ENCODE measurements around the gene ABCC11. TPM values are rescaled to one million over a fixed set of nuclear protein-coding genes. Genes with fewer than 3 reads are reported as not detected.

ABCC11 gene
- polyA plus RNA-seq, 2 of the 4 experiments (the other 2 are of a cell fraction) = 0.19 to 0.21 TPM

DNA sequence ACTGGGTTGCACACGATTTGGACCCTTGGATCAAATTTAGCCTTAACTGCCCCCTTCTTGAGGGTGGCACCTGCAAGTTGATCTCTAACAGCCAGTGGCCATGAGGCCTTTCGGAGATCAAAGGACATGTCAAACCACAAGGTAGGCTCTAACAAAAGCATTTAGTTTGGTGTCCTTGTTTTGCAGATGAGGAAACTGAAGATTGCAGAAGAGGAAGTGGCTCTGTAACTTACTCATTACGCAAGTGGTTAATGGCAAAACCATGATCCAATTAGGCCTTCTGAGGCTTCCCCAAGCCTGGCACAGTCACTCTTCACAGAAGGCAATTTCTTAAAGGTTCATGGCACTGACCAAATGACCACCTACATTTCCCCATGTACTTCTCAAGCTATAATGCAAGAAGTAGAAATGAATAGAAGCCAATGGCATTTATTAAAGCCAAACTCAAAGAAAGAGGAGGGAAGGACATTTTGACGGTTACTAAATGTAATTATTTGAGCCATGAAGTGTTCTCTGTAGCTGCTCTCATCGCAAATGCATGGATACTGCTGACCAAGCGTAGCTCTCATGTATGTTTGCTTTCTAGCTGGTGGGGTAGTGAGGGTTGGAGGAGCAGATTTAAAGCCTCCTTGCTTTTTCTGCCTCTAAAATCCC is 58.8 kb downstream of the ABCC11 start:
- H3K9me3 ChIP-seq = no peaks in the 10 kb centered on the region
- no peak for TF ChIP-seq GATA3 (IDR thresholded peaks at IDR 0.05; ENCODE audit: borderline replicate concordance)
- TF ChIP-seq, protein P1, sequence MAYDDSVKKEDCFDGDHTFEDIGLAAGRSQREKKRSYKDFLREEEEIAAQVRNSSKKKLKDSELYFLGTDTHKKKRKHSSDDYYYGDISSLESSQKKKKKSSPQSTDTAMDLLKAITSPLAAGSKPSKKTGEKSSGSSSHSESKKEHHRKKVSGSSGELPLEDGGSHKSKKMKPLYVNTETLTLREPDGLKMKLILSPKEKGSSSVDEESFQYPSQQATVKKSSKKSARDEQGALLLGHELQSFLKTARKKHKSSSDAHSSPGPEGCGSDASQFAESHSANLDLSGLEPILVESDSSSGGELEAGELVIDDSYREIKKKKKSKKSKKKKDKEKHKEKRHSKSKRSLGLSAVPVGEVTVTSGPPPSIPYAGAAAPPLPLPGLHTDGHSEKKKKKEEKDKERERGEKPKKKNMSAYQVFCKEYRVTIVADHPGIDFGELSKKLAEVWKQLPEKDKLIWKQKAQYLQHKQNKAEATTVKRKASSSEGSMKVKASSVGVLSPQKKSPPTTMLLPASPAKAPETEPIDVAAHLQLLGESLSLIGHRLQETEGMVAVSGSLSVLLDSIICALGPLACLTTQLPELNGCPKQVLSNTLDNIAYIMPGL (CRISPR knock-in tag; IDR thresholded peaks at IDR 0.05; ENCODE audit: borderline replicate concordance) = no peak
- TF ChIP-seq EHMT2 (IDR thresholded peaks at IDR 0.05; ENCODE audit: low read depth) = no peak
- no peak for TF ChIP-seq MAFK (IDR thresholded peaks at IDR 0.05; ENCODE audit: partially characterized antibody)
- TF ChIP-seq SMC3 (IDR thresholded peaks at IDR 0.05) = no peak
- TF ChIP-seq EHF (CRISPR knock-in tag; IDR thresholded peaks at IDR 0.05) = no peak
- no peak for TF ChIP-seq BHLHE40 (IDR thresholded peaks at IDR 0.05; ENCODE audit: low read depth, low read length)
- TF ChIP-seq CHD4 (IDR thresholded peaks at IDR 0.05; ENCODE audit: borderline replicate concordance) = no peak
- no peak for TF ChIP-seq JUNB (IDR thresholded peaks at IDR 0.05)
- H3K4me1 ChIP-seq = no peaks in the 10 kb centered on the region
- 76% methylated on average over 6 of the region's 6 CpGs for WGBS (ENCODE audit: missing lambda C conversion rate)
- H3K4me3 ChIP-seq = no peak overlapping the region
- FAIRE-seq (no peak), ATAC-seq (no peak), DNase-seq (ENCODE audit: low read depth in 1 of 2, low spot score in 1 of 2) (no peak)
- no peak overlapping the region for H3K4me2 ChIP-seq
- ChIA-PET CTCF (interaction anchor here (0.9 to 1.5 kb wide), 4 partner anchors 13 to 435 kb away, joined by 3 to 4 read pairs (median 4); no protein-coding TSS in a partner anchor), POLR2A (no interaction called here)
- H3K27ac ChIP-seq = no peak overlapping the region

DNA sequence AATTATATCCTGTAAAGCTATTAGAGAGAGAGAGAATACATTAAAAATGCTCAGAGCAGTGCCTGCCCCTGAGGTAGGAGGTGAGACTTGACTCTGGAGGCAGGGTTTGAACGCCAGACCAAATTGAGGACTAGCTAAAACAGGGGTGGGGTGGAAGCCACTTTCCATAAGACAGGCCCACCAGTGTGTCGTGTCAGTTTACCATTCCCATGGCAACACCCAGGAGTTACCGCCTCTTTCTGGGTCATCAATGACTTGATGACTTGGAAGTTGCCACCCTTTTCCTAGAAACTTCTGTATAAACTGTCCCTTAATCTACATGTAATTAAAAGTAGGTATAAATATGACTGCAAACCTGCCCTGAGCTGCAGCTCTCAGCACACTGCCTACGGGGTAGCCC is 59.6 kb downstream of the ABCC11 start:
- WGBS (ENCODE audit: missing lambda C conversion rate) = 64% methylated on average over 4 of the region's 4 CpGs
- Histone ChIP-seq H3K27ac (no peak overlapping the region), H3K9me3 (no peaks in the 10 kb centered on the region), H3K4me2 (no peak overlapping the region), H3K4me1 (no peaks in the 10 kb centered on the region), H3K4me3 (no peak overlapping the region)
- DNase-seq (ENCODE audit: low read depth in 1 of 2, low spot score in 1 of 2) (no peak), ATAC-seq (no peak), FAIRE-seq (no peak)
- TF ChIP-seq, protein P2, sequence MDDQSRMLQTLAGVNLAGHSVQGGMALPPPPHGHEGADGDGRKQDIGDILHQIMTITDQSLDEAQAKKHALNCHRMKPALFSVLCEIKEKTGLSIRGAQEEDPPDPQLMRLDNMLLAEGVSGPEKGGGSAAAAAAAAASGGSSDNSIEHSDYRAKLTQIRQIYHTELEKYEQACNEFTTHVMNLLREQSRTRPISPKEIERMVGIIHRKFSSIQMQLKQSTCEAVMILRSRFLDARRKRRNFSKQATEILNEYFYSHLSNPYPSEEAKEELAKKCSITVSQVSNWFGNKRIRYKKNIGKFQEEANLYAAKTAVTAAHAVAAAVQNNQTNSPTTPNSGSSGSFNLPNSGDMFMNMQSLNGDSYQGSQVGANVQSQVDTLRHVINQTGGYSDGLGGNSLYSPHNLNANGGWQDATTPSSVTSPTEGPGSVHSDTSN (IDR thresholded peaks at IDR 0.05) = no peak
- TF ChIP-seq EHF (CRISPR knock-in tag; IDR thresholded peaks at IDR 0.05) (no peak), CHD2 (IDR thresholded peaks at IDR 0.05; ENCODE audit: low read length, partially characterized antibody) (no peak), ZSCAN20 (CRISPR knock-in tag; IDR thresholded peaks at IDR 0.05) (no peak), RAD21 (conservative IDR thresholded peaks at IDR 0.05 in 1 of 2, IDR thresholded peaks at IDR 0.05 in 1 of 2) (no peak), HOXB13 (CRISPR knock-in tag; IDR thresholded peaks at IDR 0.05; ENCODE audit: low read depth) (no peak)
- TF ChIP-seq, protein P3, sequence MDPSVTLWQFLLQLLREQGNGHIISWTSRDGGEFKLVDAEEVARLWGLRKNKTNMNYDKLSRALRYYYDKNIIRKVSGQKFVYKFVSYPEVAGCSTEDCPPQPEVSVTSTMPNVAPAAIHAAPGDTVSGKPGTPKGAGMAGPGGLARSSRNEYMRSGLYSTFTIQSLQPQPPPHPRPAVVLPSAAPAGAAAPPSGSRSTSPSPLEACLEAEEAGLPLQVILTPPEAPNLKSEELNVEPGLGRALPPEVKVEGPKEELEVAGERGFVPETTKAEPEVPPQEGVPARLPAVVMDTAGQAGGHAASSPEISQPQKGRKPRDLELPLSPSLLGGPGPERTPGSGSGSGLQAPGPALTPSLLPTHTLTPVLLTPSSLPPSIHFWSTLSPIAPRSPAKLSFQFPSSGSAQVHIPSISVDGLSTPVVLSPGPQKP (IDR thresholded peaks at IDR 0.05; ENCODE audit: low read depth, low read length) = no peak
- POLR2A ChIA-PET = no interaction called here
- CTCF ChIA-PET = interaction anchor here (0.7 to 1.4 kb wide), 4 partner anchors 14 to 1150 kb away, joined by 3 read pairs; no protein-coding TSS in a partner anchor

DNA sequence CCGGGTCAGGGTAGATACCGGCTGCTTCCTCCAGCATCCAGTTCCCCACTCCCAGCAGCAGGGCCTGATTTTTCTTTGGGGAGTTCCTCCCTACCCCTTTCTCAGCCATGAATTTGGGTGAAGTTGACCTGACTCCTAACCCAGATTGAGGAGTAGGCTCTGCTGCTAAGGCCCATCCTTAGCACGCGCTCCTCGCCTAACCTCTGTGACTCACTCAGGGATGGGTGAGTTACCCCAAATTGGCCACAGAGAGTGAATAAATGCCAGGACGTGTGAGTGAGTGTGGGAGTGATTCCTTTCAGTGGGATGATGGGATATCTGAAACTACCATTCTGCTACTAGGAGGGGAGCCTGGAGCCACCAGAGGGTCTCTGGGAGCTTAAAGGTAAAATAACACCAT is 62.7 kb downstream of the ABCC11 start:
- no peak for DNase-seq (ENCODE audit: low read depth in 1 of 2, low spot score in 1 of 2)
- no peak for ATAC-seq
- 74% methylated on average over 6 of the region's 6 CpGs for WGBS (ENCODE audit: missing lambda C conversion rate)

More for the DNA sequence above, 62.7 kb downstream of the ABCC11 start:
- POLR2A ChIA-PET = no interaction called here
- H3K9me3 ChIP-seq = no peaks in the 10 kb centered on the region
- H3K4me2 ChIP-seq = no peak overlapping the region
- TF ChIP-seq CHD2 (IDR thresholded peaks at IDR 0.05; ENCODE audit: low read length, partially characterized antibody) = no peak
- TF ChIP-seq ZNF302 (CRISPR knock-in tag; IDR thresholded peaks at IDR 0.05) = no peak
- TF ChIP-seq SREBF2 (IDR thresholded peaks at IDR 0.05) = no peak
- no peak for TF ChIP-seq TFCP2L1 (CRISPR knock-in tag; IDR thresholded peaks at IDR 0.05)
- TF ChIP-seq, protein P4, sequence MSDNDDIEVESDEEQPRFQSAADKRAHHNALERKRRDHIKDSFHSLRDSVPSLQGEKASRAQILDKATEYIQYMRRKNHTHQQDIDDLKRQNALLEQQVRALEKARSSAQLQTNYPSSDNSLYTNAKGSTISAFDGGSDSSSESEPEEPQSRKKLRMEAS (IDR thresholded peaks at IDR 0.05) = no peak
- TF ChIP-seq FOSB (CRISPR knock-in tag; IDR thresholded peaks at IDR 0.05) = no peak
- TF ChIP-seq, protein P3 (IDR thresholded peaks at IDR 0.05; ENCODE audit: low read depth, low read length) = no peak
- TF ChIP-seq ESRRA (IDR thresholded peaks at IDR 0.05; ENCODE audit: borderline replicate concordance, low read length) = no peak
- no peak for TF ChIP-seq PHF8 (IDR thresholded peaks at IDR 0.05; ENCODE audit: borderline replicate concordance, low read depth)
- TF ChIP-seq MAFK (IDR thresholded peaks at IDR 0.05; ENCODE audit: partially characterized antibody) = no peak
- TF ChIP-seq NR3C1 (IDR thresholded peaks at IDR 0.05) = no peak
- TF ChIP-seq FOSL2 (IDR thresholded peaks at IDR 0.05) = no peak
- TF ChIP-seq FOSL2 (CRISPR knock-in tag; IDR thresholded peaks at IDR 0.05) = no peak
- no peaks in the 10 kb centered on the region for H3K4me1 ChIP-seq
- CTCF ChIA-PET = interaction anchor here (0.5 kb wide), 1 partner anchor 16 kb away, joined by 3 read pairs; no protein-coding TSS in a partner anchor
- H3K27ac ChIP-seq = no peak overlapping the region
- no peak for FAIRE-seq
- H3K4me3 ChIP-seq = no peak overlapping the region
